T-helper 17 cell (primary cell): ENCODE data around the gene PROK1. TPM values are rescaled to one million over a fixed set of nuclear protein-coding genes. Genes with fewer than 3 reads are reported as not detected.
A peak's percentile ranks its signal among the peaks of the same experiment; 100 is the strongest.
"Not testable (repeated sequence)": the region's sequence is repeated elsewhere in the genome, so short reads cannot be mapped to it uniquely, and the experiment has no call there.

ENCODE experiments used
- ATAC-seq: fragments of 150-1000 bp; cut with Tn5 transposase; 2 replicates; pipeline ENCODE4 v1.10.0; 2021; ENCODE audit warnings: mild to moderate bottlenecking, moderate library complexity
- DNase-seq, 3 donors: peaks; one replicate each; pipeline versions ENCODE4 v3.0.0 to v3.0.0-alpha.2; 2020 to 2021
- H3K9me3 ChIP-seq: one replicate; pipeline ENCODE4 v1.7.0; 2013; ENCODE audit warnings: low read length, mild to moderate bottlenecking; ENCODE audit not compliant: control insufficient read depth, poor library complexity, severe bottlenecking
- H3K27ac Mint-ChIP-seq: one replicate; pipeline ENCODE4 v1.8.0; 2022; ENCODE audit warnings: mild to moderate bottlenecking, moderate library complexity, mixed read lengths
- H3K27me3 Mint-ChIP-seq: one replicate; pipeline ENCODE4 v1.8.0; 2022; ENCODE audit warnings: mixed read lengths
- H3K36me3 Mint-ChIP-seq: one replicate; pipeline ENCODE4 v1.8.0; 2022; ENCODE audit warnings: low read depth, mixed read lengths
- H3K4me1 Mint-ChIP-seq: one replicate; pipeline ENCODE4 v1.8.0; 2022; ENCODE audit warnings: mild to moderate bottlenecking, mixed read lengths
- H3K4me3 Mint-ChIP-seq: one replicate; pipeline ENCODE4 v1.8.0; 2022; ENCODE audit warnings: mild to moderate bottlenecking, moderate library complexity, mixed read lengths
- total RNA-seq, 4 donors: library from RNA in 2 of 4; stranded (reverse) in 2 of 4; gene quantifications; one replicate each; pipeline ENCODE4 v1.2.3 and lab custom pipeline; 2022 to 2026

The PROK1 gene
- total RNA-seq, 2 donors from 2014 or later, result not detected

- Mint-ChIP-seq H3K36me3 (peaks cover 6% of the 10 kb centered on the region), H3K27me3 (peaks cover 14% of the 10 kb centered on the region), H3K4me1 (peaks cover 2% of the 10 kb centered on the region), H3K27ac (no peak overlapping the region), H3K4me3 (no peak overlapping the region)
- DNase-seq (no peak), ATAC-seq (peak; percentile 55)
- H3K9me3 ChIP-seq, result no peaks in the 10 kb centered on the region
These were observed 29.8 kb upstream of the PROK1 start for GRCh38 chr1:110420874-110421793.

GRCh38 chr1:110424699-110425611, 26.0 kb upstream of the PROK1 start:
- ATAC-seq, result no peak
- Mint-ChIP-seq H3K36me3 (peaks cover 6% of the 10 kb centered on the region), H3K4me1 (peaks cover 2% of the 10 kb centered on the region), H3K4me3 (no peak overlapping the region), H3K27me3 (peaks cover 14% of the 10 kb centered on the region), H3K27ac (no peak overlapping the region)
- DNase-seq, result no peak
- no peaks in the 10 kb centered on the region for H3K9me3 ChIP-seq

GRCh38 chr1:110425612-110426152, 25.3 kb upstream of the PROK1 start:
- peaks cover 6% of the 10 kb centered on the region for H3K36me3 Mint-ChIP-seq
- no peak overlapping the region for H3K27ac Mint-ChIP-seq
- no peak for ATAC-seq
- DNase-seq, result no peak
- peaks cover 2% of the 10 kb centered on the region for H3K4me1 Mint-ChIP-seq
- H3K27me3 Mint-ChIP-seq, result peaks cover 22% of the 10 kb centered on the region
- no peak overlapping the region for H3K4me3 Mint-ChIP-seq
- no peaks in the 10 kb centered on the region for H3K9me3 ChIP-seq

GRCh38 chr1:110426854-110427253, 24.1 kb upstream of the PROK1 start:
- DNase-seq (no peak), ATAC-seq (no peak)
- H3K4me3 Mint-ChIP-seq, result no peak overlapping the region
- peaks cover 12% of the 10 kb centered on the region for H3K36me3 Mint-ChIP-seq
- no peaks in the 10 kb centered on the region for H3K9me3 ChIP-seq
- peaks cover 33% of the 10 kb centered on the region for H3K27me3 Mint-ChIP-seq
- no peaks in the 10 kb centered on the region for H3K4me1 Mint-ChIP-seq
- no peak overlapping the region for H3K27ac Mint-ChIP-seq

GRCh38 chr1:110428946-110429345, 22.0 kb upstream of the PROK1 start:
- H3K4me1 Mint-ChIP-seq, result no peaks in the 10 kb centered on the region
- ATAC-seq (no peak), DNase-seq (no peak)
- H3K9me3 ChIP-seq, result no peaks in the 10 kb centered on the region
- H3K27me3 Mint-ChIP-seq, result peaks cover 44% of the 10 kb centered on the region
- no peak overlapping the region for H3K27ac Mint-ChIP-seq
- no peak overlapping the region for H3K4me3 Mint-ChIP-seq
- H3K36me3 Mint-ChIP-seq, result peaks cover 8% of the 10 kb centered on the region

GRCh38 chr1:110430366-110430765, 20.6 kb upstream of the PROK1 start:
- ATAC-seq (no peak), DNase-seq (no peak)
- H3K27ac Mint-ChIP-seq, result no peak overlapping the region

GRCh38 chr1:110430901-110431300, 20.0 kb upstream of the PROK1 start:
- Mint-ChIP-seq H3K27me3 (peaks cover 43% of the 10 kb centered on the region), H3K36me3 (peaks cover 8% of the 10 kb centered on the region), H3K4me1 (no peaks in the 10 kb centered on the region), H3K4me3 (no peak overlapping the region), H3K27ac (no peak overlapping the region)
- ATAC-seq (no peak), DNase-seq (no peak)
- H3K9me3 ChIP-seq, result no peaks in the 10 kb centered on the region

More at GRCh38 chr1:110430366-110430765, 20.6 kb upstream of the PROK1 start:
- Mint-ChIP-seq H3K4me3 (no peak overlapping the region), H3K36me3 (peaks cover 8% of the 10 kb centered on the region), H3K27me3 (peaks cover 44% of the 10 kb centered on the region), H3K4me1 (no peaks in the 10 kb centered on the region)
- no peaks in the 10 kb centered on the region for H3K9me3 ChIP-seq

GRCh38 chr1:110433213-110433612, 17.7 kb upstream of the PROK1 start:
- no peak for ATAC-seq

GRCh38 chr1:110433803-110434202, 17.1 kb upstream of the PROK1 start:
- Mint-ChIP-seq H3K36me3 (peaks cover 8% of the 10 kb centered on the region), H3K27ac (no peak overlapping the region), H3K4me3 (no peak overlapping the region), H3K4me1 (no peaks in the 10 kb centered on the region), H3K27me3 (peaks cover 60% of the 10 kb centered on the region)
- peak; percentile 21 for ATAC-seq
- H3K9me3 ChIP-seq, result no peaks in the 10 kb centered on the region
- no peak for DNase-seq

More at GRCh38 chr1:110433213-110433612, 17.7 kb upstream of the PROK1 start:
- no peak overlapping the region for H3K4me3 Mint-ChIP-seq
- no peaks in the 10 kb centered on the region for H3K9me3 ChIP-seq
- H3K36me3 Mint-ChIP-seq, result peaks cover 8% of the 10 kb centered on the region
- H3K4me1 Mint-ChIP-seq, result no peaks in the 10 kb centered on the region
- DNase-seq, result no peak
- H3K27me3 Mint-ChIP-seq, result peaks cover 54% of the 10 kb centered on the region
- no peak overlapping the region for H3K27ac Mint-ChIP-seq

GRCh38 chr1:110434946-110435345, 16.0 kb upstream of the PROK1 start:
- DNase-seq, result no peak
- Mint-ChIP-seq H3K36me3 (peaks cover 8% of the 10 kb centered on the region), H3K27me3 (peaks cover 70% of the 10 kb centered on the region), H3K27ac (no peak overlapping the region), H3K4me3 (no peak overlapping the region), H3K4me1 (no peaks in the 10 kb centered on the region)
- no peak for ATAC-seq
- no peaks in the 10 kb centered on the region for H3K9me3 ChIP-seq

- DNase-seq (no peak), ATAC-seq (no peak)
- H3K9me3 ChIP-seq, result no peaks in the 10 kb centered on the region
- Mint-ChIP-seq H3K36me3 (peaks cover 1% of the 10 kb centered on the region), H3K27me3 (peaks cover 58% of the 10 kb centered on the region), H3K4me3 (no peak overlapping the region), H3K27ac (no peak overlapping the region), H3K4me1 (no peaks in the 10 kb centered on the region)
These were observed 14.3 kb upstream of the PROK1 start for GRCh38 chr1:110436635-110437034.

- H3K27ac Mint-ChIP-seq, H3K36me3 Mint-ChIP-seq, ATAC-seq: not testable (repeated sequence)
These were observed 13.2 kb upstream of the PROK1 start for GRCh38 chr1:110437645-110438299.

More at GRCh38 chr1:110437645-110438299, 13.2 kb upstream of the PROK1 start:
- H3K4me3 Mint-ChIP-seq, H3K9me3 ChIP-seq, DNase-seq, H3K4me1 Mint-ChIP-seq: not testable (repeated sequence)
- H3K27me3 Mint-ChIP-seq, result peaks cover 63% of the 10 kb centered on the region
